Medulla oblongata (tissue), 1 donor: ENCODE data around the gene METAP2.
"Not testable (repeated sequence)": the region's sequence is repeated elsewhere in the genome, so short reads cannot be mapped to it uniquely, and the experiment has no call there.

Source experiments
- DNase-seq: peaks from one replicate; pipeline ENCODE4 v3.0.0-alpha.2; 2015; ENCODE audit errors: extremely low spot score

Gene METAP2

DNA sequence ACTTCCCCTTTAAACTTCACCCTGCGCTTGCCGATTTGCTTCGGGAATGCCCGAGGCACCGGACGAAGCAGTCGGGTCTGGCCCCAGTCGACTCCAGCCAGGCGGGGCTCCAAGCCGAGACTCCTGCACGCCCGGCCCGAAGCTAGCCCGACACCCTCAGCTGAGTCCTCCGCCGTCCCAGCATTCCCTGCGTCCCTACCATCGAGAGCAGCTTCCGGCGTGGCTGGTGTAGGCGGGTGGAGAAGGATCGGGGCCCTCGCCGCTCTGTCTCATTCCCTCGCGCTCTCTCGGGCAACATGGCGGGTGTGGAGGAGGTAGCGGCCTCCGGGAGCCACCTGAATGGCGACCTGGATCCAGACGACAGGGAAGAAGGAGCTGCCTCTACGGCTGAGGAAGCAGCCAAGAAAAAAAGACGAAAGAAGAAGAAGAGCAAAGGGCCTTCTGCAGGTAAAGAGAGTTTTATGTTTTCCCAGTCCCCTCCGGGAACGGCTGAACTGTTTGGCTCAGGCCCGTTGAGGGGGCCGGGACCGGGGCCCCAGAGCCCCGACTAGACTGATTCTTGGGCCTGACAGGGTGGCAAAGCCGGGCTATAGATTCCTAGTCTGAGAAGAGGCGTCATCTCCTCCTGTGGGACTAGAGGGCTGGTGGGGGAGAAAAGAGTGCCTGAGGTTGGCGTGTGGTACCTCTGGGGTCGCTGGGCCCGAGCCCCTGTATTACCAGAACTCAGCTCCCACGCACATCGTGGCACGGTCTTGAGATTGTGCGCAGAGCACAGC, at the start of gene METAP2:
Gene METAP2, plus strand, starts transcription at position 269 of the 776 bp plus-strand sequence. Its CDS starts 28 bp downstream, at position 297.
- peak; percentile 98 for DNase-seq

GRCh38 chr12:95424271-95424994, 49.5 kb upstream of the METAP2 start:
- DNase-seq, result no peak

- no peak for DNase-seq
Measured at GRCh38 chr12:95429172-95429510, 44.8 kb upstream of the METAP2 start.

GRCh38 chr12:95431120-95431519, 42.8 kb upstream of the METAP2 start:
- no peak for DNase-seq

DNA sequence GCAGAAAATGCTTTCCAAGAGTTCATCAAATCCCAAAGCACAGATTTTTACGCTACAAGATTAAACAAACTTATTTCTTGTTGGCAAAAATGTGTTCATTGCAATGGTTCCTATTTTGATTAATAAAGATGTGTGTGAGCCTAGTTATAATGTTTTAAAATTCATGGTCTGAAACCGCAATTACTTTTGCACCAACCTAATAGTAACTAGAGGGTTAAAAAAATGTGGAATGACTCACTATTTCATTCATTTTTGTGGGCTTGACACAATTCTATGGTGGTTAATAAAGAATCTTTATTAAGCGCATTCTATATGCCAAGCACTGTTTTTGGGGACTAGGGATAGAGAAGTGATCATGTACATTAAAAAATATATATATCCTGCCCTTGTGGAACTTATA, 38.6 kb upstream of the METAP2 start:
- DNase-seq, result no peak

DNA sequence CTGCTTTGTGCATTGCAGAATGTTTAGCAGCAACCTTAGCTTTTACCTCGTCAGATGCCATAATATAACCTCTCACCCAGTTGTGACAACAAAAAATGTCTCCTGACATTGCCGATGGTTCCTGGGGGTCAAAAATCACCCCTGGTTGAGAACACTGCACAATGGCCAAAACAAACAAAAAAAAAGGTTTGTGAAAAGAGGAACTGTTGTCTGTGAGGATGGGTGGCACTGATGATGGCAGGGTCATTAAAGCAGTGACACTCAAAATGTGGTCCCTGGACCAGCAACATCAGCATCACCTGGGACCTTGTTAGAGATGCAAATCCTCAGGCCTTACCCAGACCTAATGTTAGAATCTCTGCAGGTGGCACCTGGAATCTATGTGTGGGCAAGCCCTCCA, 36.4 kb upstream of the METAP2 start:
- DNase-seq, result no peak

DNA sequence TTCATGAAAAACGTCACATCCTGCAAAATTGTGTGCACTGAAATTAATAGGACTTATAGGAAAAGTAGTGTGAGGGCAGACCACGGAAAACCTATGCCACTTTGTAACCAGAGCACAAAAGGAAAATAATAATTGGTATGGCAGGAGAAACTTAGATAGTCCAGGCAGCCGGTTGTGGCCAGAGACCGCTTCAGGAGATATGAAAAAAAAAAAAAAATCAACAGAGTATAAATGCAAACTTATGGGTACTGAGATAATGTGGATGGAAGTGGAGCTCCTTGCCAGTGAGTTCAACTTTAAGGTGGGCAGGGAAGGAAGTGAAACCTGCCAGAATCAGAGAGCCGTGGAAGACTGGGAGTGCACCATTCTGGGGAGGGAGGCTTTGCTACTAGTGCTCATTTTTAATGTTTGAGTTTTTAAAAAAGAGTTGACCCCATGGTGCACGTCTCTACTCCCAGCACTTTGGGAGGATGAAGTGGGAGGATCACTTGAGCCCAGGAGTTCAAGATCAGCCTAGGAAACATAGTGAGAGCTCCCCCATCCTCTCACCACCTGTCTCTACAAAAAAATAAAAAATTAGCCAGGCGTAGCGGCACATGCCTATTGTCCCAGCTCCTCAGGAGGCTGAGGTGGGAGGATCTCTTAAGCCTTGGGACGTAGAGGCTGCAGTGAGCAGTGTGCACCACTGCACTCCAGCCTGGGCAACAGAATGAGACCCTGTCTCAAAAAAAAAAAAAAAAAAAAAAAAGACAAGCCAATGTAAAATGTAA, 34.3 kb upstream of the METAP2 start:
- DNase-seq, result no peak

- DNase-seq, result no peak
Measured at GRCh38 chr12:95440401-95440800, 33.6 kb upstream of the METAP2 start.

- DNase-seq, result no peak
Measured at GRCh38 chr12:95443459-95443858, 30.5 kb upstream of the METAP2 start.

DNA sequence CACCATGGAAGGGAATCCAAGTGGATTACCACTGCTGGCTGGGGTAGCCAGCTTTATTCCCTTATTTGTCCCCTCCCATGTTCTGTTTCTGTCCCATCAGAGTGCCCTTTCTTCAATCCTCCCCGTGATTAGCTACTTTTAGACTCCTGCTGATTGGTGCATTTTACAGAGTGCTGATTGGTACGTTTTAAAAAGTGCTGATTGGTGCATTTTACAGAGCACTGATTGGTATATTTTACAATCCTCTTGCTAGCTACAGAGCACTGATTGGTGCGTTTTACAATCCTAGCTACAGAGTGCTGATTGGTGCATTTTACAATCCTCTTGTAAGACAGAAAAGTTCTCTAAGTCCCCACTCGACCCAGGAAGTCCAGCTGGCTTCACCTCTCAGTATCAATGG, 28.9 kb upstream of the METAP2 start:
- not testable (repeated sequence) for DNase-seq

GRCh38 chr12:95445884-95446505, 28.0 kb upstream of the METAP2 start:
- DNase-seq, result no peak

GRCh38 chr12:95446506-95446900, 27.4 kb upstream of the METAP2 start:
- peak; percentile 17 for DNase-seq

DNA sequence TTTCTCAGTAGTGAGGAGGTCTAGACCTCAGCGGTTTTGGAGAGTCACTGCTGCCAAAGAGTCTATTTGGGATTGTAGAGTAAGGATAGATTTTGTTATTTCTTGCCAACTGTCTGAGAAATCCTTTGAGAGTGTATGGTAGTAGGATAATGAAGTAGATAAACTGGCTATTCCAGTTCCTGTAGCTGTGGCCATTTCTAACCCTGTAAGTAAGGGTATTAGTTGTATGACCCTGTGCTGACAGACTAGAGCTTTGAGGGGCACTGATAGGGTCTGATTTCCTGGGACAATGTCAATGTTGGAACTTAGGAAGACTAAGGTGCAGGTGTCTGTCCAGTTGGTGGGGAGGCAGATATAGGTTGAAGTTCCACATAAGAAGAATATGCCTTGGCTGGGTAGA, 24.3 kb upstream of the METAP2 start:
- not testable (repeated sequence) for DNase-seq

- not testable (repeated sequence) for DNase-seq
Measured at GRCh38 chr12:95452501-95452900, 21.5 kb upstream of the METAP2 start.

GRCh38 chr12:95453881-95454280, 20.1 kb upstream of the METAP2 start:
- DNase-seq, result not testable (repeated sequence)

GRCh38 chr12:95454780-95455215, 19.2 kb upstream of the METAP2 start:
- not testable (repeated sequence) for DNase-seq

- DNase-seq, result not testable (repeated sequence)
Measured at GRCh38 chr12:95457605-95458004, 16.3 kb upstream of the METAP2 start.

DNA sequence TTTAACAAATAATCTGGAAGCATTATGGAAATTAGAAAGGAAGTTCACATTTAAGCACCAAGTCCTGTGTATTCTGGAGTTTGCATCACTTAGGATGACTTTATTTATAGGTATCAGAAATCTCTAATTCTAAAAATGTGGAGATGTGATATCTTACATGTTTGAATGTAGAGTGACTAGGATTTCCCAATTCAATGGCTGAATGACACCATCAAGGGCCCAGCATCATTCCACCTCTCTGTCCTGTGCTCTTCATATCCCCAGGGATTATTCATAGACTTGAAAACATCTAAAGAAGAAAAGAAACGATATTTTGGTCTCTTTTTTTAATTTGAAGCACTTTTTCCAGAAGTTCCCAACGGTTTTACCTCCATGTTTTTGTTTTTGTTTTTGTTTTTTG, 15.2 kb upstream of the METAP2 start:
- DNase-seq, result no peak

DNA sequence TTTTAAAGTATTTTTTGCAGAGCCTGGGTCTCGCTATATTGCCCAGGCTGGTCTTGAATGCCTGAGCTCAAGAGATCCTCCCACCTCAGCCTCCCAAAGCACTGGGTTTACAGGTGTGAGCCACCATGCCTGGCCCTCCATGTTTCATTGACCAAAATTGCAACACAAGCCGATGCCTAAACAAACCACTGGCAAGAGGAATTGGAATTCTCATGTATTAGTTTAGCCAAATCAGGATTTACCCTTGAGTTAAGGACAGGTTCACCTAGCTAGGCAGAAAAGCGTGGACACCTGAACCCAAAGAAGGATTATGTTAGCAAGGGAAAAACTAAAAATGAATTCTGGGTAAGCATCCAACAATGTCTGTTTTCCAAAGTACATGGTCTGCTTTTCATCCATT, 14.6 kb upstream of the METAP2 start:
- DNase-seq, result no peak

GRCh38 chr12:95460105-95460504, 13.8 kb upstream of the METAP2 start:
- no peak for DNase-seq

DNA sequence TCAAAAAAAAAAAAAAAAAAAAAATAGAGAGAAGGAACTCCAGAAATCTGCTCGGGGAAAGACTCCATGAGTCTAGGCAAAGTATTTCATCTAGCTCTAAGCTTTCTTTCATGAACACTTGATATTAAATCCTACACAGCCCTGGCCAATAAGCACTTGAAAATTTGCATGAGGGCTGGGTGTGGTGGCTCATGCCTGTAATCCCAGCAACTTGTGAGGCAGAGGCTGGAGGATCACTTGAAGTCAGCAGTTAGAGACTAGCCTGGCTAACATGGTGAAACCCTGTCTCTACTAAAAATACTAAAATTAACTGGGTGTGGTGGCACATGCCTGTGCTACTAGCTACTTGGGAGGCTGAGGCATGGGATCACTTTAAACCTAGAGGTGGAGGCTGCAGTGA, 13.1 kb upstream of the METAP2 start:
- no peak for DNase-seq

DNA sequence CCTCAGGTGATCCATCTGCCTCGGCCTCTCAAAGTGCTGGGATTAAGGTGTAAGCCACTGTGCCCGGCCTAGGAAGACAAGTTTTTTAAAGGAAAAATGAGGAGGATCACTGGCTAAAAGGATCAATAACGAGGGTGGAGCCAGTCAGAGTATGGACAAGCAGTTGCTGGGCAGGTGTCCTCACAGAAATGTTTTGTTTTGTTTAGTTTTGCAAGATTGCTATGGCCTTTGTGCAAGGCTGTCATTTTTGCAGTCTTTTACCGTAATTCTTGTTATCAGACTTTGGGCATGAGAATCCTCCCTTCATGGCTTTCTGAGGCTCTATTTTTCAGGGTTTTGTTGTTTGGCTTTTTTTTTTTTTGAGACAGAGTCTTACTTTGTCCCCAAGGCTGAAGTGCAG, 11.9 kb upstream of the METAP2 start:
- DNase-seq, result no peak
